ENCODE results near the gene THSD4.

THSD4 gene

GRCh38 chr15:71252740-71253047, 137.4 kb downstream of the THSD4 start:
- H3K27ac ChIP-seq (ENCODE audit: low read length): no peak overlapping the region
- no peaks in the 10 kb centered on the region for H3K9me3 ChIP-seq (replicated peaks; ENCODE audit: insufficient read depth, low read length)
- no peak overlapping the region for H3K4me2 ChIP-seq (ENCODE audit: low read depth, low read length)
- H3K9me2 ChIP-seq (replicated peaks; ENCODE audit: insufficient read depth, low read length): no peaks in the 10 kb centered on the region
- H3K4me1 ChIP-seq (ENCODE audit: low read length): no peaks in the 10 kb centered on the region
- no peak for TF ChIP-seq CTCF (IDR thresholded peaks at IDR 0.05; ENCODE audit: low read length)
- TF ChIP-seq EZH2 (optimal IDR thresholded peaks at IDR 0.05; ENCODE audit: low read depth, low read length): no peak
- TF ChIP-seq EZH2phosphoT487 (IDR thresholded peaks at IDR 0.05; ENCODE audit: low read length): no peak
- H2AFZ ChIP-seq (ENCODE audit: low read length): no peak overlapping the region
- no peaks in the 10 kb centered on the region for H4K20me1 ChIP-seq (ENCODE audit: insufficient read depth, low read length)
- no peaks in the 10 kb centered on the region for H3K27me3 ChIP-seq (replicated peaks; ENCODE audit: insufficient read depth, low read length)
- DNase-seq: no peak
- no peak overlapping the region for H3K9ac ChIP-seq (ENCODE audit: low read length)
- no peaks in the 10 kb centered on the region for H3K79me2 ChIP-seq (ENCODE audit: low read length)
- H3K36me3 ChIP-seq (replicated peaks; ENCODE audit: insufficient read depth, low read length): no peaks in the 10 kb centered on the region
- H3F3A ChIP-seq (ENCODE audit: insufficient read depth, low read length): no peaks in the 10 kb centered on the region
- H3K4me3 ChIP-seq (ENCODE audit: low read length): no peak overlapping the region

- Histone ChIP-seq H4K20me1 (ENCODE audit: insufficient read depth, low read length) (no peaks in the 10 kb centered on the region), H3K27ac (ENCODE audit: low read length) (no peak overlapping the region), H3K9ac (ENCODE audit: low read length) (no peak overlapping the region), H3F3A (ENCODE audit: insufficient read depth, low read length) (no peaks in the 10 kb centered on the region), H3K79me2 (ENCODE audit: low read length) (no peaks in the 10 kb centered on the region), H3K9me2 (replicated peaks; ENCODE audit: insufficient read depth, low read length) (no peaks in the 10 kb centered on the region), H3K4me2 (ENCODE audit: low read depth, low read length) (no peak overlapping the region), H3K27me3 (replicated peaks; ENCODE audit: insufficient read depth, low read length) (no peaks in the 10 kb centered on the region), H2AFZ (ENCODE audit: low read length) (no peak overlapping the region), H3K4me3 (ENCODE audit: low read length) (no peak overlapping the region), H3K4me1 (ENCODE audit: low read length) (no peaks in the 10 kb centered on the region), H3K36me3 (replicated peaks; ENCODE audit: insufficient read depth, low read length) (no peaks in the 10 kb centered on the region), H3K9me3 (replicated peaks; ENCODE audit: insufficient read depth, low read length) (no peaks in the 10 kb centered on the region)
- DNase-seq: no peak
- TF ChIP-seq EZH2phosphoT487 (IDR thresholded peaks at IDR 0.05; ENCODE audit: low read length) (no peak), EZH2 (optimal IDR thresholded peaks at IDR 0.05; ENCODE audit: low read depth, low read length) (no peak), CTCF (IDR thresholded peaks at IDR 0.05; ENCODE audit: low read length) (no peak)
Measured at GRCh38 chr15:71254491-71254890, 139.2 kb downstream of the THSD4 start.

GRCh38 chr15:71256934-71257664, 141.8 kb downstream of the THSD4 start:
- no peaks in the 10 kb centered on the region for H3K9me2 ChIP-seq (replicated peaks; ENCODE audit: insufficient read depth, low read length)
- H3K79me2 ChIP-seq (ENCODE audit: low read length): no peaks in the 10 kb centered on the region
- H3F3A ChIP-seq (ENCODE audit: insufficient read depth, low read length): no peaks in the 10 kb centered on the region
- no peaks in the 10 kb centered on the region for H4K20me1 ChIP-seq (ENCODE audit: insufficient read depth, low read length)
- no peak overlapping the region for H3K4me3 ChIP-seq (ENCODE audit: low read length)
- no peak for DNase-seq
- H3K4me2 ChIP-seq (ENCODE audit: low read depth, low read length): no peak overlapping the region
- H3K9ac ChIP-seq (ENCODE audit: low read length): no peak overlapping the region
- H2AFZ ChIP-seq (ENCODE audit: low read length): no peak overlapping the region
- H3K36me3 ChIP-seq (replicated peaks; ENCODE audit: insufficient read depth, low read length): no peaks in the 10 kb centered on the region
- no peaks in the 10 kb centered on the region for H3K27me3 ChIP-seq (replicated peaks; ENCODE audit: insufficient read depth, low read length)
- H3K27ac ChIP-seq (ENCODE audit: low read length): no peak overlapping the region
- TF ChIP-seq EZH2phosphoT487 (IDR thresholded peaks at IDR 0.05; ENCODE audit: low read length) (no peak), EZH2 (optimal IDR thresholded peaks at IDR 0.05; ENCODE audit: low read depth, low read length) (no peak), CTCF (IDR thresholded peaks at IDR 0.05; ENCODE audit: low read length) (no peak)
- no peaks in the 10 kb centered on the region for H3K9me3 ChIP-seq (replicated peaks; ENCODE audit: insufficient read depth, low read length)
- no peaks in the 10 kb centered on the region for H3K4me1 ChIP-seq (ENCODE audit: low read length)

Measured in MM.1S (cell line).